Retinal pigment epithelial cell (primary cell): ENCODE measurements around the gene INPP5E.

Experiments used
- DNase-seq: peaks from one replicate; pipeline ENCODE4 v3.0.0-alpha.2; 2010; ENCODE audit warnings: low read depth
- H3K4me3 ChIP-seq: 2 replicates; pipeline ENCODE4 v1.5.1; 2011; ENCODE audit warnings: mild to moderate bottlenecking, low read length, control low read depth, moderate library complexity
- TF ChIP-seq, protein P1 (sequence below): conservative IDR thresholded peaks from 2 replicates; pipeline ENCODE4 v1.5.1; 2011; ENCODE audit warnings: low read depth, low read length, control low read depth, inconsistent platforms

The INPP5E gene

DNA sequence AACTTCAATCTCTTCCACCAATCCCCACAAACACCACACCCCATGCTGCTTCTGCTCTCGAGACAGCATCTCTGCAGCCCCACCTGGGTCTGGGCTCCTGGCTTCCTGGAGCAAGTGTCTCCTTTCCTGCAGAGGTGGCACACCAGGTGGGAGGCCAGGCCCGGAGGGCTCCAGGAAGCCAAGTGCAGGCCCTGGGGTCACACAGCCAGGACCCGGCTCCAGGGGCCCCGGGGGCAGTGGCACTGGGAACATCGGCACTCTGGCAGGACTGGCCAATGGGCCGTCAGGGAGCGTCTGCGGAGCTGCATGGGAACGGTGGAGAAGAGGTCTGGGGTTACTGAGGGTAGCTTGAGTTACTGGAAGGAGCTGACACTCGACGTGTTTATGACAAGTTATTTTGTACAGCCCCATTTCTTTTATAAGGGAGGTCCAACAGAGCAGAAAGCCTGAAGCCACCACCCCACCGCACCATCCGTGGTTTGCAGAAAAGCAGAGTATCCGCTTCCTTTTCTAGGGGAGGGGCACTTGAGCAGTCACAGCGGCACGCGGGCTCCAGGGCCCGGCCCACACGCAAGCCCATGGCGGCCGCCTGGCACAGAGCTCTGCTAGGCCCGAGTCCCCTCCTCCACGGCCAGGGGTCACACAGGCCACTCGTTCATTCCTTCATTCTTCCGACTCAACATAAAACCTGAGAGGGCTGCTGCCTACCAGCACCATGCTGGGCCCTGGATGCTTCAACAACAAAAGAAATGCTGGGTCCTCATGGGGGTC is 14.6 kb upstream of the INPP5E start:
- DNase-seq = no peak

DNA sequence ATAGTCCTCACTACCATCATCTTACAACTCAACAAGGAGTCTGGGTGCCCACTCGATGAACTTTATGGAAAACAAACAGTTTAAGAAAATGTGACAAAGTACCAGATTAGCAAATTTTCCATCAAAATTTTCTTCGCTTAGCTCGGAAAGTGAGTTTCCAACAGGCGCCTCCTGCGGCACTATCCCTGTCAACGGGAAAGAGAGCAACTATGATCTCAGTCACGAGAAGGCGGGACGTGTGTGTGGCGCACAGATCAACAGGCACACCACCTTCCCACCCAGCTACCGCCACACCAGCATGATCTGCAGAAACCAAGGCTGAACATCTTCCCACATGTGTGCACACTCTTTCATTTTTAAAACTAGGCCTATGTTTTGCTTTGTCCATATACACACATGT is 13.7 kb upstream of the INPP5E start:
- no peak for DNase-seq
- H3K4me3 ChIP-seq = no peak overlapping the region
- TF ChIP-seq, protein P1, sequence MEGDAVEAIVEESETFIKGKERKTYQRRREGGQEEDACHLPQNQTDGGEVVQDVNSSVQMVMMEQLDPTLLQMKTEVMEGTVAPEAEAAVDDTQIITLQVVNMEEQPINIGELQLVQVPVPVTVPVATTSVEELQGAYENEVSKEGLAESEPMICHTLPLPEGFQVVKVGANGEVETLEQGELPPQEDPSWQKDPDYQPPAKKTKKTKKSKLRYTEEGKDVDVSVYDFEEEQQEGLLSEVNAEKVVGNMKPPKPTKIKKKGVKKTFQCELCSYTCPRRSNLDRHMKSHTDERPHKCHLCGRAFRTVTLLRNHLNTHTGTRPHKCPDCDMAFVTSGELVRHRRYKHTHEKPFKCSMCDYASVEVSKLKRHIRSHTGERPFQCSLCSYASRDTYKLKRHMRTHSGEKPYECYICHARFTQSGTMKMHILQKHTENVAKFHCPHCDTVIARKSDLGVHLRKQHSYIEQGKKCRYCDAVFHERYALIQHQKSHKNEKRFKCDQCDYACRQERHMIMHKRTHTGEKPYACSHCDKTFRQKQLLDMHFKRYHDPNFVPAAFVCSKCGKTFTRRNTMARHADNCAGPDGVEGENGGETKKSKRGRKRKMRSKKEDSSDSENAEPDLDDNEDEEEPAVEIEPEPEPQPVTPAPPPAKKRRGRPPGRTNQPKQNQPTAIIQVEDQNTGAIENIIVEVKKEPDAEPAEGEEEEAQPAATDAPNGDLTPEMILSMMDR = no peak

More for the DNA sequence above, 14.6 kb upstream of the INPP5E start:
- TF ChIP-seq, protein P1 = no peak
- H3K4me3 ChIP-seq = no peak overlapping the region

DNA sequence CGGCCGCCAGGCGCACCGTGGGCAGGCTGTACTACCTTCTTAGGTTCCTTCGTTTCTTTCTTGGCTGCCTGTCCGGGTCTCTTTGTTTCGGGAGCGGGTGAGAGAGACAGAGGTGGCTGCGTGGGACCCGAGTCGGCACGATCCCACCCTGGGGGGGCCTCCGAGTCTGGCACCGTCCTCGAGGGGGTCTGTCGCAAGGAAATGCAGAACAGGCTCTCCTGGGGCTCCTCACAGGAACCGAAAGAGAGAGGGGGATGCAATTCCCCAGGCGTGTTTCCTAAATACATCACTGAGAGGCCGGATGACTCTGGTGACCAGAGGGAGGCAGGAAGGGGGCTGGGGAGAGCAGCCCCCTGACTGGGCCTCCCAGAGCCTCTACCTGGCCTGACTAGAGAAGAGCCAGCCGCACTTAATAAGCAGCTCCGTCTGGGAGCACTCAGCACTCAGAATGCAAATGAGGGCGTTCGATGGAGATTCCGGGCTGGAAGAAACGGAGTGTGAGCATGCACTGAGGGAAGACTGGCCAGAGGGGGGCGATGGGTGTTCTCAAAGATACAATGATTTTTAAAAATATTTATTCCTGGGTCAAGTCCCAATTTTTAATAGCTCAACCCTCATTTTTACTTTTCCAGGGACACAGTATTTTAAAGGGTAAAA is 11.7 kb upstream of the INPP5E start:
- H3K4me3 ChIP-seq = no peak overlapping the region
- TF ChIP-seq, protein P1 = peak; percentile 10
- no peak for DNase-seq

DNA sequence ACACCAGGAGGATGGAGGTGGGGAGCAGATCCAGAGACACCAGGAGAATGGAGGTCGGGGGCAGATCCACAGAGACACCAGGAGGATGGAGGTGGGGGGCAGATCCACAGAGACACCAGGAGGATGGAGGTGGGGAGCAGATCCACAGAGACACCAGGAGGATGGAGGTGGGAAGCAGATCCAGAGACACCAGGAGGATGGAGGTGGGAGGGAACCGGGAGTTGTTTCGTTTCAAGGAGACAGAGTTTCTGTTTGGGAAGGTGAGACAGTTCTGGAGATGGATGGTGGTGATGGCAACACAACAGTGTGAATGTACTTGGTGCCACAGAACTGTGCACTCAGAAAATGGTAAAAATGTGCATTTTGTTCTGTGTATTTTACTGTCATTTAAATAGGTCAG is 9.0 kb upstream of the INPP5E start:
- DNase-seq = no peak
- TF ChIP-seq, protein P1 = no peak
- H3K4me3 ChIP-seq = no peak overlapping the region

DNA sequence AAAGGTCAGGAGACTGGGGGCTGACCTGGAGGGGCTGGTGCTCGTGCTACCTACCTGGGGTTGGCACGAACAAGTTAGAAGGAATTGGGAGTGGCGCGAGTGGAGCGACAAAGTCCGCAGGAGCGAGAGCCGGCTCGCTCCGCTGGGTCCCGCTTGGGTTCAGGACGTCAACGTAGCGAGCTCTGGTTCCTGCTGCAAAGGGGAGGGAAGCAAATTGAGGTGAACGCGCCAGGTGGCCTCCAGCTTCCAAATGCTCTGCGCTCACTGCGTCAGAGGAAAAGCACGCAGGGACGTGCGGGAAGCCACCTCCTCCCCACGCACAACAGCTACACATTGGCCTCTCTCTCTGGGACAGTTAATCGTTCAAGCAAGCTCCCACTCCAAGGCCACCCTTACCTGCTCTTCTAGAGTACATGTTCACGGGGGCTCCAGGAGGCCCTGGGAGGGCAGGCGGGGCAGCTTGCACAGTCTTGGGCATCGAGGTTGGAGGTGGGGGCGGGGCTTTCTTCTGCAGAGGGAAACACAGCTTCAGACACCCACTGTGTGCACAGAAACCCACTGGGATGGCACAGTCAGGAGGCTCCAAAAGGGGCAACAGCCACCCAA is 7.6 kb upstream of the INPP5E start:
- TF ChIP-seq, protein P1 = no peak
- no peak overlapping the region for H3K4me3 ChIP-seq
- DNase-seq = no peak

DNA sequence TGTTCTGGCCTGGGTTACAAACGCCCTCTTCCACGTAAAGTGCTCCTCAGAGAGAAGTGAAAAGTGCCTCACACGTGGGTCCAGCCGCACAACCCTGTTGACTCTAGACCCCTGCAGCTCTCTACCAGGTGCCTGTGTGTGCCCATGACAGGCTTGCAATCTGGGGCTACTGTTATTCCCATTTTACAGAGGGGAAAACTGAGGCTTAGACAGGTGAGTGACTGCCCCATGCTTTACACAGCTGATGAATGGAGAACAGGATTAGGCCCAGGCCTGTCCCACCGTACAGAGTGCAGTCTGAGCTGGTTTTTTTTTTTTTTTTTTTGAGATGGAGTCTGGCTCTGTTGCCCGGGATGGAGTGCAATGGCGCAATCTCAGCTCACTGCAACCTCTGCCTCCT is 6.2 kb upstream of the INPP5E start:
- TF ChIP-seq, protein P1 = no peak
- no peak overlapping the region for H3K4me3 ChIP-seq
- DNase-seq = no peak
